Common myeloid progenitor, CD34-positive (primary cell): ENCODE data around the gene RAB4A.

ENCODE experiments used
- CTCF ChIA-PET: fragments of 350-600 bp; sonication (Branson Sonifier 250); formaldehyde crosslinking; loops from one replicate; lab custom pipeline; 2021; ENCODE audit warnings: antibody characterized with exemption; lab: Charles Lee
- POLR2A ChIA-PET: fragments of 350-600 bp; sonication (Branson Sonifier 250); formaldehyde crosslinking; loops from one replicate; lab custom pipeline; 2021; ENCODE audit warnings: antibody characterized with exemption; lab: Charles Lee
- DNase-seq, 3 donors: peaks; one replicate each; pipeline versions ENCODE4 v3.0.0 to v3.0.0-alpha.2; 2013
- H3K27ac ChIP-seq, 2 experiments: 1 replicate in 1 of 2; 2 replicates in 1 of 2; pipeline ENCODE4 v1.7.0; 2013; ENCODE audit warnings: inconsistent platforms in 2 of 2, low read length in 2 of 2, mild to moderate bottlenecking in 2 of 2, low read depth in 1 of 2, moderate library complexity in 1 of 2; ENCODE audit not compliant: severe bottlenecking in 2 of 2, insufficient read depth in 1 of 2, poor library complexity in 1 of 2
- H3K27me3 ChIP-seq, 5 experiments: replicated peaks in 2 of 5; 1 replicate in 3 of 5; 2 replicates in 2 of 5; pipeline versions ENCODE4 v1.6.1 to v1.7.0; 2013; ENCODE audit warnings: low read length in 4 of 5, mild to moderate bottlenecking in 2 of 5, moderate library complexity in 2 of 5, inconsistent platforms in 1 of 5; ENCODE audit not compliant: insufficient read depth in 5 of 5, control insufficient read depth in 4 of 5
- H3K36me3 ChIP-seq, 4 experiments: 1 replicate in 2 of 4; 2 replicates in 2 of 4; pipeline versions ENCODE4 v1.6.1 to v1.7.0; 2013; ENCODE audit warnings: low read length in 3 of 4, control low read depth in 1 of 4, mild to moderate bottlenecking in 1 of 4; ENCODE audit not compliant: control insufficient read depth in 4 of 4, insufficient read depth in 4 of 4
- H3K4me1 ChIP-seq, 4 experiments: 1 replicate in 3 of 4; 2 replicates in 1 of 4; pipeline versions ENCODE4 v1.6.1 to v1.7.1; 2013; ENCODE audit warnings: low read length in 3 of 4, mild to moderate bottlenecking in 3 of 4, control low read depth in 1 of 4, inconsistent platforms in 1 of 4, moderate library complexity in 1 of 4; ENCODE audit not compliant: control insufficient read depth in 4 of 4, insufficient read depth in 4 of 4; ENCODE audit errors: control extremely low read depth in 1 of 4
- H3K4me3 ChIP-seq, 7 experiments: 1 replicate in 4 of 7; 2 replicates in 3 of 7; pipeline versions ENCODE4 v1.5.1 to v1.7.0; 2013; ENCODE audit warnings: mild to moderate bottlenecking in 7 of 7, low read length in 6 of 7, moderate library complexity in 6 of 7, inconsistent platforms in 2 of 7, low read depth in 2 of 7, control low read depth in 1 of 7; ENCODE audit not compliant: insufficient read depth in 4 of 7, control insufficient read depth in 1 of 7; ENCODE audit errors: extremely low read depth in 1 of 7
- H3K9me3 ChIP-seq, 5 experiments: 1 replicate in 4 of 5; 2 replicates in 1 of 5; pipeline versions ENCODE4 v1.6.1 to v1.7.1; 2013; ENCODE audit warnings: low read length in 4 of 5, mild to moderate bottlenecking in 2 of 5, inconsistent platforms in 1 of 5, low read depth in 1 of 5, moderate library complexity in 1 of 5; ENCODE audit not compliant: control insufficient read depth in 4 of 5, insufficient read depth in 2 of 5; ENCODE audit errors: control extremely low read depth in 1 of 5
- WGBS: methylation state at CpG from one replicate; pipeline ENCODE4 v1.1.5; 2013; ENCODE audit not compliant: insufficient coverage; 5-methylcytosine and 5-hydroxymethylcytosine counted together

Gene RAB4A

GRCh38 chr1:229243638-229244037 is 27.3 kb upstream of the RAB4A start:
- no peak overlapping the region for H3K4me3 ChIP-seq
- peaks cover 0 to 3% (median 1%) of the 10 kb centered on the region in 4 experiments for H3K4me1 ChIP-seq
- no peak overlapping the region for H3K27ac ChIP-seq
- ChIA-PET CTCF (interaction anchor here (1.4 to 1.6 kb wide), 2 partner anchors 11 to 15 kb away, joined by 4 to 6 read pairs; no protein-coding TSS in a partner anchor), POLR2A (no interaction called here)
- no peaks in the 10 kb centered on the region for H3K36me3 ChIP-seq
- WGBS: 100% methylated on average over 1 of the region's 4 CpGs
- no peak for DNase-seq
- peaks cover 0 to 16% (median 4%) of the 10 kb centered on the region in 5 experiments for H3K9me3 ChIP-seq
- H3K27me3 ChIP-seq: no peaks in the 10 kb centered on the region

GRCh38 chr1:229244091-229244490 is 26.8 kb upstream of the RAB4A start:
- no CpG with 5 or more reads among the region's 3 CpGs for WGBS
- H3K27ac ChIP-seq: no peak overlapping the region
- peaks cover 0 to 16% (median 4%) of the 10 kb centered on the region in 5 experiments for H3K9me3 ChIP-seq
- CTCF ChIA-PET: interaction anchor here (1.4 to 1.6 kb wide), 2 partner anchors 11 to 15 kb away, joined by 4 to 6 read pairs; no protein-coding TSS in a partner anchor
- peaks cover 0 to 7% (median 5%) of the 10 kb centered on the region in 4 experiments for H3K4me1 ChIP-seq
- no peak for DNase-seq
- no peaks in the 10 kb centered on the region for H3K27me3 ChIP-seq
- POLR2A ChIA-PET: no interaction called here
- H3K36me3 ChIP-seq: no peaks in the 10 kb centered on the region
- H3K4me3 ChIP-seq: no peak overlapping the region

GRCh38 chr1:229247871-229248270 is 23.0 kb upstream of the RAB4A start:
- H3K27ac ChIP-seq: no peak overlapping the region
- POLR2A ChIA-PET: no interaction called here
- H3K4me1 ChIP-seq: peaks cover 0 to 24% (median 14%) of the 10 kb centered on the region in 4 experiments
- CTCF ChIA-PET: interaction anchor here (1.5 kb wide), 1 partner anchor 9 kb away, joined by 3 read pairs; no protein-coding TSS in a partner anchor
- H3K9me3 ChIP-seq: peaks cover 0 to 15% (median 3%) of the 10 kb centered on the region in 5 experiments
- no peak overlapping the region for H3K4me3 ChIP-seq
- no peak for DNase-seq
- H3K36me3 ChIP-seq: no peaks in the 10 kb centered on the region
- WGBS: no CpG with 5 or more reads among the region's 2 CpGs
- no peaks in the 10 kb centered on the region for H3K27me3 ChIP-seq

GRCh38 chr1:229248821-229249817 is 21.8 kb upstream of the RAB4A start:
- POLR2A ChIA-PET: no interaction called here

GRCh38 chr1:229249854-229250644 is 20.9 kb upstream of the RAB4A start:
- no peak overlapping the region for H3K27ac ChIP-seq
- H3K27me3 ChIP-seq: no peaks in the 10 kb centered on the region
- H3K9me3 ChIP-seq: no peaks in the 10 kb centered on the region
- WGBS: 88% methylated on average over 1 of the region's 6 CpGs
- no peak overlapping the region for H3K4me3 ChIP-seq
- DNase-seq: peak in 2 of 3 donors; percentile 62 to 69
- peaks cover 7 to 36% (median 27%) of the 10 kb centered on the region in 4 experiments for H3K4me1 ChIP-seq
- ChIA-PET POLR2A (no interaction called here), CTCF (interaction anchor here (1.4 to 2.3 kb wide), 3 partner anchors 16 to 558 kb away, joined by 3 to 8 read pairs (median 4); no protein-coding TSS in a partner anchor)
- H3K36me3 ChIP-seq: no peaks in the 10 kb centered on the region

More at GRCh38 chr1:229248821-229249817, 21.8 kb upstream of the RAB4A start:
- Histone ChIP-seq H3K4me3 (no peak overlapping the region), H3K27ac (no peak overlapping the region), H3K9me3 (peaks cover 0 to 4% (median 0%) of the 10 kb centered on the region in 5 experiments), H3K36me3 (no peaks in the 10 kb centered on the region), H3K27me3 (no peaks in the 10 kb centered on the region), H3K4me1 (peaks cover 7 to 36% (median 27%) of the 10 kb centered on the region in 4 experiments)
- no peak for DNase-seq
- WGBS: 64% methylated on average over 6 of the region's 10 CpGs
- CTCF ChIA-PET: interaction anchor here (0.6 to 2.3 kb wide), 7 partner anchors 8 to 584 kb away, joined by 3 to 8 read pairs (median 3); no protein-coding TSS in a partner anchor

- ChIA-PET CTCF (interaction anchor here (0.9 to 1.5 kb wide), 2 partner anchors 17 to 269 kb away, joined by 3 read pairs; no protein-coding TSS in a partner anchor), POLR2A (no interaction called here)
- H3K27ac ChIP-seq: no peak overlapping the region
- no peak for DNase-seq
- WGBS: 98% methylated on average over 5 of the region's 5 CpGs
- no peak overlapping the region for H3K4me3 ChIP-seq
- no peaks in the 10 kb centered on the region for H3K27me3 ChIP-seq
- peaks cover 7 to 36% (median 27%) of the 10 kb centered on the region in 4 experiments for H3K4me1 ChIP-seq
- H3K9me3 ChIP-seq: no peaks in the 10 kb centered on the region
- H3K36me3 ChIP-seq: no peaks in the 10 kb centered on the region
Observed at GRCh38 chr1:229251185-229251584, 19.7 kb upstream of the RAB4A start.
